GM19043 (cell line): Measurements from ENCODE around the gene GJD4.

Source experiments
- ATAC-seq: cut with Tn5 transposase; IDR thresholded peaks from one replicate; pipeline ENCODE4 v1.9.1; 2021; ENCODE audit warnings: low read depth; ENCODE audit not compliant: unreplicated experiment

GJD4 gene

GRCh38 chr10:35613597-35614226, 8.6 kb downstream of the GJD4 start:
- ATAC-seq = no peak

GRCh38 chr10:35614312-35614711, 9.2 kb downstream of the GJD4 start:
- no peak for ATAC-seq

DNA sequence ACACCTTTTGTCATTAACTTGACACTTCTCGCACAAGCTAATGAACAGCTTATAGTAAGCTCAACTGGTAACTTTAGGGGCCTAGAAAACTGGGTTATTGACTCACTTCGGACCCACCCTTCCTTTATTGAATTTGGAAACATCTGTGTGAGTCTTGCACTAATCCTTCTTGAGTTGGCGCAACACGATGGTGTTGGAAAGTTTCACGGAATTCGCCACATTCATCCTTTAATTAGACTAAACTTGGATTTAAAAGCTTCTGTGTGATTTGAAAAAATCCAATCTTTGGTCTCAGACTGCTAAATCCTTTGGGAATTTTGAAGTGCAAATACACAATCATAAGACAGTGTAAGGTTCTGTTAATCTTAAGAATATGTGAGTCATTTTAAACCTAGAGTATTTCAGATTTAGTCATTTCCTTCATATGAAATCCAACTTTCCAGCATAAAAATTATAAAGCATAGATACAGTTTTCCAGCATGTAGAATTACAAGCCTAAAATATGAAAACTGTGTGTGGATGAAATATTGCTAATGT, 21.9 kb downstream of the GJD4 start:
- no peak for ATAC-seq

GRCh38 chr10:35631404-35631803, 26.3 kb downstream of the GJD4 start:
- no peak for ATAC-seq

GRCh38 chr10:35632027-35632426, 26.9 kb downstream of the GJD4 start:
- ATAC-seq = no peak

DNA sequence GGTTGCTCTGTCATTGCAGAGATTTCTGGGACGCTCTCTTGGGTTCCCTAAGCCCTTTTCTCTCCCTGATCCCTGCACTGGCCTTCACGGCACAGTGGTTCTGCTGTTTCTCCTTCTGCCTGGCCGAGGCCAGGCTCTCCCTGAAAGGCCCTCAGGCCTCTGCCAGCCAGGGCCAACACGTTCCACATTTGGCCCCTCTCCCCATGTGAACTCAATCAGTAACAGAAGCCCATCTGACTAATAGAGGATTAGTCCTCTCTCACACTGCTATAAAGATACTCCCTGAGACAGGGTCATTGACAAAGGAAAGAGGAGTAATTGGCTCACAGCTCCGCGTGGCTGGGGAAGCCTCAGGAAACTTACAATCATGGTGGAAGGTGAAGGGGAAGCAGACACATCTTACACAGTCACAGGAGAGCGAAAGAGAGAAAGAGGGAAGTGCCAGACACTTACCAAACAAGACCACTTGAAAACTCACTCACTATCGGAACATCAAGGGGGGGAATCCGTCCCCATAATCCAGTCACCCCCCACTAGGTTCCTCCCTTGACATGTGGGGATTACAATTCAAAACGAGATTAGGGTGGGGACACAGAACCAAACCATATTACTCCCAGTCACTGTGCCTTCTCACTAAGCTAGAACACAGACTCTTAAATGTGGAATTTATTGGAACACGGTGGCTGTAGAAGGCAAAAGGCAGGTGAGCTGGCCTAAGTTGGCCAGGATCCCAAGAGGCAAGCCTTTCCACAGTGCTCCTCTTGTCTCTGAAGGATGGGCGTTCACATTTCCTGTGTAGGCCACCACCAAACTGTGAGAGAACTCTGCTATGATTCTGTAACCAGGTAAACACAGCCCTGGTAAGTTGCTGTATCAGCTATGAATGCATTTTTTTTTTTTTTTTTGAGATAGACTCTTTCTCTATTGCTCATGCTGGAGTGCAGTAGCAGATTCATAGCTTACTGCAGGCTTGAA, 28.2 kb downstream of the GJD4 start:
- no peak for ATAC-seq

- ATAC-seq = peak; percentile 60
Measured at GRCh38 chr10:35635576-35635975, 30.4 kb downstream of the GJD4 start.

GRCh38 chr10:35636956-35637355, 31.8 kb downstream of the GJD4 start:
- ATAC-seq = no peak

DNA sequence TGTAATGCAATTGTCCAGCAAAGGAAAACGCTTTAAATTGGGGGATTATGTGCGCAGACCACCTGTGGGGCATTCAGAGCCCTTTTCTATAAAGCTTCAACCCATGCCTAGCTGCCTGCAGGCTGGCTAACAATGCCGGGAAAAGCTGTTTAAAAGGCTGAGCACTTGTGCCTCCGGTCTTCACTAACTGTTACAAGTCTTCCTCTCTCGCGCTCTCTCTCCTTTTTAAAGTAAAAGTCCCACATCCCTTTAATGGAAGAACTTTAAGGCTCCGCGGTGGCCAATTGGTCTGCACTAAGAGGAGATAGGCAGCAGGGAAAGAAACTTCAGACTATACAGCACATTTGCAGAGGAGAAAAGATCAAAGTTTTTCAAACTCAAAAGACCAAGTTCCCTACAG, 32.3 kb downstream of the GJD4 start:
- ATAC-seq = no peak

DNA sequence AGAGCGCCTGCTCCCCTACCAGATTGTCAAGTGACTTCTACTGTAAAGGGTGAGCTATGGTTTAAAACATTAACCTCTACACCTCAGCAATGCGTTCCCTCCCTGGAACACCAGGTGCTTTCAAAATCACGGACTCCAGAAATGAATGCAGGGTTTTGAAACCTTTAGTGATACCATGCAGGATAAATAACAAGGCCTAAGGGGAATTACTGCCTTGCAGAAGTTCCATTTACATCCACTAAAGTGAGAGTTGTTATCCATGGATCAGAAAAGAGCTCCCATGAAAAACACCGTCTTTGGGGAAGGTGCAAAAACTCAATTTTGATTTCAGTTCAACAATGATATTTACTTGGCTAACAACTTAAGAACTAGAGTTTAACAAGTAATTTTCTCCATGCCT, 33.0 kb downstream of the GJD4 start:
- ATAC-seq = no peak

DNA sequence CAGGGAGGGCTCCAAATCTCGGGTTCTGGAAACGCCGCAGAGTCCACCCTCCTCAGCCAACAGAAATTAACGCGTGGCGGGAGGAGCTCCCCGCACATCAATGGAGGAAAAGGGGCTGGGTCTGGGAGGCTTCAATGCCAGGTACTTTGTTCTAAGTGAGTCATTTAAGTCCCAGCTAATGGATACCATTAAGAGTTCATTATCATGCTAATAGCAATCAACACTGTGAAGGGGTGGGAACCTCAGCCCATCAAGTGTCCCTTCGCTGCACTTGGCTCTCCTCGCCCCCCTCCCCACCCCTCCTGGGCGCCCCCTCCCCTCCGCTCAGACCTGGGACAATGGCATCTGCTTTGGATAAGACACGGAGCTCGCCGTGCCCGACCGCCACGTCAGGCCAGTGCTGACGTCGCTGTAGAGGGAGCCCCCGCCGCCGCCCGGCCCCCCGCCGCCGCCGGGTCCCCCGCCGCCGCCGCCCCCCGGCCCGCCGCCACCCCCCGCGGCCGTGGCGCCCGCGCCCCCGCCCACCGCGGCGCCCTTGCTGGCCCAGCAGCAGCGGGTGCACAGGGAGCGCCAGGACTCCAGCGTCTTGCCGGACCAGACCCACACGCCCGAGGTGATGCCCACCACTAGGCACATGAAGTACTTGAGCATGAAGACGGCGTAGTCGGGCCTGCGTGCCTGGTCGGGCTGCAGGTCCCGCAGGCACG, 34.0 kb downstream of the GJD4 start:
- no peak for ATAC-seq

DNA sequence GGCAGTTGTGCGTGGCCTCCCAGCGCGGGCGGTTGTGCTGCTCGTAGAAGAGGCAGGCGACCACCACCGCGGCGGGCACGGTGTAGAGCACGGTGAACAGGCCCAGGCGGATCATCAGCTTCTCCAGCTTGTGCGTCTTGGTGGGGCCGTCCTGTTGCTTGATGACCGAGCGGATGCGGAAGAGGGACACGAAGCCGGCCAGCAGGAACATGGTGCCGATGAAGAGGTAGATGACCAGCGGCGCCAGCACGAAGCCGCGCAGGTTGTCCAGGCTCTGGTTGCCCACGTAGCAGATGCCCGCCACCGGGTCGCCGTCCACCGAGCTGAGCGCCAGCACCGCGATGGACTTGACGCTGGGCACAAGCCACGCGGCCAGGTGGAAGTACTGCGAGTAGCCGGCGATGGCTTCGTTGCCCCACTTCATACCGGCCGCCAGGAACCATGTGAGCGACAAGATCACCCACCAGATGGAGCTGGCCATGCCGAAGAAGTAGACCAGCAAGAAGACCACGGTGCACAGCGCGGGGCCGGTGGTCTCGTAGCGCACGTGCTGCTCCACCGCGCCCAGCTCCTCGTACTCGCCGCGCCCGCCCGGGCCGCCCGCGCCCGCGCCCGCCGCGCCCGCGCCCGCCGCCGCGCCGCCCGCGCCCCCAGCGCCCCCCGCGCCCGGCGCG, 34.7 kb downstream of the GJD4 start:
- no peak for ATAC-seq

DNA sequence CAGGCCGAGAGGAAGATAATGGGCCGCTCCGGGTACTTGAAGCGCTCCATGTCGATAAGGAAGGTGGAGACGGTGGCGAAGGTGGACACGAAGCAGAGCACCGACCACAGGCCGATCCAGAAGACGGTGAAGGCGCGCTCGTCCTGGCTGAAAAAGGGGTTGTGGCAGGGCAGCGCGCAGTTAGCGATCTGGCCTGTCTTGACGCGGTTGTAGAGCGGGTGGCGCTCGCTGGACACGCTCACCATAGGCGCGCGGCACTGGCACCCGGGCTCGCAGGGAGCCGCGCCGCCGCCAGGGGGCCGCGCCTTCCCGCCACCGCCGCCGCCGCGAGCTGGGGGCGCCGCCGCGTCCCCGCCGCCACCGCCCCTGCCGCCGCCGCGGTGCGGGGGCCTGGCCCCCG, 35.3 kb downstream of the GJD4 start:
- ATAC-seq = peak; percentile 32

DNA sequence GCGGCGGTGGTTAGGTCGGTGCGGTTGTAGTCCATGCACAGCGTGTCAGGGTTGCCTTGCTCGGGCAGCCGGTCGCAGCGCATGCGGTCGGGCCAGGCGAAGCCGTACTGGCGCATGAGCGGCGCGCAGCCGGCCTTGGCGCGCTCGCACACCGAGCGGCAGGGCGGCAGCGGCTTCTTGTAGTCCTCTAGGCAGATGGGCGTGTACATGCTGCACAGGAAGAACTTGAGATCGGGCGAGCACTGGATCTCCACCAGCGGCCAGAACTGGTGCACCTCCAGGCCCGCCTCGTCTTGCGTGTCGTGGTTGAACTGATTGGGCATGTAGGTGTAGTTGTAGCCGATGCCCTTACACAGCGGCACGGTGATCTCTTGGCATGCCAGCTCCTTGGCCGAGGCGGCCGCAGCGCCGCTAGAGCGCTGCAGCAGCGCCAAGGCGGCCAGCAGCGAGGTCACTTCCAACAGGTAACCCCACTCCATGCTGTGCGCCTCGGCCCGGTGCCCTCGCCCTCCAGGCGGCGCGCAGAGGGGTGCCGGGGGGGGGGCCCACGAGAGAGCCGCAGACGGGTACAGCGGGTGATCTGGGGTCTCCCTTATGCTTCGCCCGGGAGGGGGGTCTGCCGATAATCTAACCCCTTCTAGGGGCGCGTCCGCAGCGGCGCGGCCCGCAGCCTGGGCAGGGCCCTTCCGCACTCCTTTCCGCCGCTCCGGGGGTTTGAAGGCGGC, 36.0 kb downstream of the GJD4 start:
- peak; percentile 36 for ATAC-seq

DNA sequence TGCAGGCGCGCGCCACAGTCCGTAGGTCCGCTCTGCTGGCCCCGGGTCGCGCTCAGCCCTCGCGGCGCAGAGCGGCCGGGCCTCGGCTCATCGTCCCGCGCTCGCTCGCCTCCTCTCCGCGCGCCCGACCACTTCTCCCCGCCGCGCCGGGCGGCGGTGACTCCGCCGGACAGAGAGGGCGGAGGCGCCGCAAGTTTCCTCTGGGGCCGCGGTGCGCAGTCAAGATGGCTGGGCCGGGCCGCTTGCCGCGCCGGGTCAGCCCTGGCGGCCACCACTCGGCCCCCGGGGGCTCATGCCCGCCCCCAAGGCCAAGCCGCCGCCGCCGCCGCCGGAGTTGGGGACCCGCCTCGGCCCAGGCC, 36.5 kb downstream of the GJD4 start:
- ATAC-seq = peak; percentile 18

GRCh38 chr10:35642035-35642792, 37.1 kb downstream of the GJD4 start, which contains the start of gene FZD8:
Gene FZD8, minus strand, starts transcription at chr10:35642296. Its CDS starts 867 bp downstream, at chr10:35641429.
- peak; percentile 80 for ATAC-seq

- no peak for ATAC-seq
Measured at GRCh38 chr10:35642793-35643114, 37.6 kb downstream of the GJD4 start.

DNA sequence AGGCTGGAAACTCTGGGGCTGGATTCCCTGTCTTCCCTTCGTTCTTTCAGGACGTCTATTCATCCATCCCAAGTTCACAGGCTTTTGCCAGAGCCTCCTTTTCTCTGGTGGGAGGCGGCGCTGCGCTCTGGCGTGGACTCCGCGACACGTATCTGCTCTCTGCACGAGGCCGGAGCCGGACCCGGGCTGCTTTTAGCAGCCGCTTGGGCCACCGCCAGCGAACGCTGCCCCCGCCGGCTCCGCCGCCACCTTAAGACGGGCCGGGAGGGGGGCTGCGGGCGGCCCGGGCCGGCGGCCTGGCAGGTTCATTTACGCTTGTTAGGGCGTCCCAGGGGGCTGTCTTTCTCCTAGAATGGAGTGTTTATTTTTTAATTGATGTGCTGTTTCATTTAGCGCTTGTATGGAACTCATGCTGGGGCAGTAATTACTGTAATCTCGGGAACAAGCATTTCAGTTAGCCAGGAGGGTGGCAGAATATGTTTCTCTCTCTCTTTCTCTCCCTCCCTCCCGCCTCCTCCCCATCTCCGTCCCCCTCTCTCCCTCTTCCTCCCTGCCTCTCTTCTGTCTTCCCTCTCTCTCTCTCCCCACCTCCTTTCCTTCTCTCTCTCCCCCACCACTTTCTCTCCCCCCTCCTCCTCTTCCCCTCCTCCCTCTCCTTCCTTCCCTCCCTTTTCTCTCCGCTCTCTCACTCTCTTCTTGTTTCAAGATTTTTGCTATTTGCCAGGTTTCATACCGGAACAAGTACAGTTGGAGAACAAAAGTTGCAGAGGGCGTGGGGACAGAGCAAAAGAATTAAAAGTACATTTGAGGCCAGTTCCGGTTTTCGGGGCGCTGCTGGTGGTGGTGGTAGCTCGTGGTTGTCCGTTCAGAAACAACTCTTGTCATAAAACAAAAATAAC, 38.3 kb downstream of the GJD4 start:
- no peak for ATAC-seq
